Trophoblast cell (in vitro differentiated cells and primary cell): Measurements from ENCODE around the gene CCDC142.

Experiments
- DNase-seq, 2 donors: peaks; one replicate each; pipeline ENCODE4 v3.0.0-alpha.2; 2016
- H2AFZ ChIP-seq: 2 replicates; pipeline ENCODE4 v1.6.1; 2013; ENCODE audit warnings: low read length, moderate library complexity, mild to moderate bottlenecking; ENCODE audit not compliant: insufficient read depth, poor library complexity
- H2AK5ac ChIP-seq: 2 replicates; pipeline ENCODE4 v1.6.1; 2013; ENCODE audit warnings: mild to moderate bottlenecking, low read length
- H2BK120ac ChIP-seq: 2 replicates; pipeline ENCODE4 v1.6.1; 2013; ENCODE audit warnings: low read length, mild to moderate bottlenecking, moderate library complexity; ENCODE audit not compliant: insufficient read depth, poor library complexity
- H2BK12ac ChIP-seq: 2 replicates; pipeline ENCODE4 v1.6.1; 2013; ENCODE audit warnings: mild to moderate bottlenecking, low read length, moderate library complexity
- H2BK5ac ChIP-seq: 2 replicates; pipeline ENCODE4 v1.6.1; 2013; ENCODE audit warnings: low read length, low read depth, moderate library complexity, mild to moderate bottlenecking; ENCODE audit not compliant: poor library complexity
- H3K14ac ChIP-seq: 2 replicates; pipeline ENCODE4 v1.6.1; 2013; ENCODE audit warnings: mild to moderate bottlenecking, low read length
- H3K18ac ChIP-seq: 2 replicates; pipeline ENCODE4 v1.6.1; 2013; ENCODE audit warnings: mild to moderate bottlenecking, low read length
- H3K23ac ChIP-seq: 2 replicates; pipeline ENCODE4 v1.6.1; 2013; ENCODE audit warnings: low read length
- H3K27ac ChIP-seq: 2 replicates; pipeline ENCODE4 v1.5.1; 2013; ENCODE audit warnings: low read depth, mild to moderate bottlenecking, inconsistent platforms, low read length, moderate library complexity
- H3K27me3 ChIP-seq: 2 replicates; pipeline ENCODE4 v1.6.1; 2013; ENCODE audit warnings: inconsistent platforms, mild to moderate bottlenecking, low read length, moderate library complexity; ENCODE audit not compliant: insufficient read depth
- H3K36me3 ChIP-seq, 2 experiments: 1 replicate in 1 of 2; 2 replicates in 1 of 2; pipeline ENCODE4 v1.6.1; 2013; ENCODE audit warnings: low read length in 2 of 2, mild to moderate bottlenecking in 2 of 2, moderate library complexity in 1 of 2; ENCODE audit not compliant: insufficient read depth in 2 of 2, control insufficient read depth in 1 of 2
- H3K4ac ChIP-seq: 2 replicates; pipeline ENCODE4 v1.6.1; 2013; ENCODE audit warnings: low read depth, mild to moderate bottlenecking, low read length, moderate library complexity
- H3K4me1 ChIP-seq, 2 experiments: 1 replicate in 1 of 2; 2 replicates in 1 of 2; pipeline ENCODE4 v1.6.1; 2013; ENCODE audit warnings: low read length in 2 of 2, mild to moderate bottlenecking in 2 of 2, moderate library complexity in 1 of 2; ENCODE audit not compliant: insufficient read depth in 2 of 2, control insufficient read depth in 1 of 2
- H3K4me2 ChIP-seq: 2 replicates; pipeline ENCODE4 v1.6.1; 2013; ENCODE audit warnings: inconsistent platforms, mild to moderate bottlenecking, low read length, moderate library complexity
- H3K4me3 ChIP-seq: 2 replicates; pipeline ENCODE4 v1.5.1; 2013; ENCODE audit warnings: mild to moderate bottlenecking, low read depth, low read length, inconsistent platforms
- H3K79me1 ChIP-seq: one replicate; pipeline ENCODE4 v1.6.1; 2013; ENCODE audit warnings: low read length
- H3K79me2 ChIP-seq: 2 replicates; pipeline ENCODE4 v1.6.1; 2013; ENCODE audit warnings: low read length, mild to moderate bottlenecking; ENCODE audit not compliant: control insufficient read depth, insufficient read depth, poor library complexity
- H3K9ac ChIP-seq: 2 replicates; pipeline ENCODE4 v1.6.1; 2013; ENCODE audit warnings: mild to moderate bottlenecking, low read length
- H3K9me3 ChIP-seq: 2 replicates; pipeline ENCODE4 v1.6.1; 2013; ENCODE audit warnings: low read depth, mild to moderate bottlenecking, control low read depth, inconsistent platforms, low read length; ENCODE audit not compliant: insufficient read depth
- H4K12ac ChIP-seq: 2 replicates; pipeline ENCODE4 v1.6.1; 2013; ENCODE audit warnings: low read depth, mild to moderate bottlenecking, low read length, moderate library complexity
- H4K8ac ChIP-seq: 2 replicates; pipeline ENCODE4 v1.6.1; 2013; ENCODE audit warnings: low read depth, mild to moderate bottlenecking, low read length, moderate library complexity
- H4K91ac ChIP-seq: one replicate; pipeline ENCODE4 v1.6.1; 2013; ENCODE audit warnings: low read depth, mild to moderate bottlenecking, low read length, moderate library complexity
- WGBS: extraction: QIAGEN DNeasy Blood & Tissue Kit; methylation state at CpG from one replicate; pipeline ENCODE4 v1.1.7; 2013; ENCODE audit warnings: missing lambda C conversion rate; ENCODE audit not compliant: insufficient read length, insufficient coverage; ENCODE audit errors: extremely low coverage; 5-methylcytosine and 5-hydroxymethylcytosine counted together

CCDC142 gene

GRCh38 chr2:74441170-74441689, 41.6 kb downstream of the CCDC142 start:
- H4K8ac ChIP-seq, result peak overlapping the region; percentile 78
- H4K12ac ChIP-seq, result peak overlapping the region; percentile 85
- no peak overlapping the region for H2BK12ac ChIP-seq
- peak overlapping the region; percentile 79 for H3K14ac ChIP-seq
- H2BK5ac ChIP-seq, result peak overlapping the region; percentile 86
- H3K27ac ChIP-seq, result peak overlapping the region; percentile 94
- peak overlapping the region; percentile 67 for H2AK5ac ChIP-seq
- H3K4me2 ChIP-seq, result peak overlapping the region; percentile 78
- peaks cover 26% of the 10 kb centered on the region for H3K79me1 ChIP-seq
- no peaks in the 10 kb centered on the region for H3K27me3 ChIP-seq
- peak overlapping the region; percentile 50 for H3K4ac ChIP-seq
- DNase-seq, result no peak
- peak overlapping the region; percentile 87 for H2AFZ ChIP-seq
- H3K36me3 ChIP-seq, result peaks cover 11 to 14% of the 10 kb centered on the region in 2 experiments
- H2BK120ac ChIP-seq, result peak overlapping the region; percentile 45
- H3K18ac ChIP-seq, result peak overlapping the region; percentile 64
- no CpG with 5 or more reads among the region's 33 CpGs for WGBS
- no peaks in the 10 kb centered on the region for H3K9me3 ChIP-seq
- H3K23ac ChIP-seq, result no peak overlapping the region
- peak overlapping the region; percentile 81 for H3K9ac ChIP-seq
- peaks cover 36% of the 10 kb centered on the region for H3K79me2 ChIP-seq
- H3K4me1 ChIP-seq, result peaks cover 14 to 17% of the 10 kb centered on the region in 2 experiments
- H3K4me3 ChIP-seq, result peak overlapping the region; percentile 84
- H4K91ac ChIP-seq, result peak overlapping the region; percentile 80

GRCh38 chr2:74440378-74441169, 42.2 kb downstream of the CCDC142 start:
- DNase-seq, result peak; percentile 64 to 65
- Histone ChIP-seq H3K23ac (no peak overlapping the region), H3K36me3 (peaks cover 18 to 19% of the 10 kb centered on the region in 2 experiments), H3K79me2 (peaks cover 40% of the 10 kb centered on the region), H3K9me3 (no peaks in the 10 kb centered on the region), H2AK5ac (peak overlapping the region; percentile 82), H3K4ac (peak overlapping the region; percentile 84), H4K12ac (peak overlapping the region; percentile 75), H2BK12ac (no peak overlapping the region), H4K8ac (peak overlapping the region; percentile 86), H4K91ac (peak overlapping the region; percentile 95), H2AFZ (peak overlapping the region; percentile 48), H3K9ac (peak overlapping the region; percentile 90), H3K4me2 (peak overlapping the region; percentile 78), H3K14ac (peak overlapping the region; percentile 91), H2BK5ac (peak overlapping the region; percentile 86), H3K27me3 (no peaks in the 10 kb centered on the region), H3K4me3 (peak overlapping the region; percentile 84), H3K4me1 (peaks cover 14 to 17% of the 10 kb centered on the region in 2 experiments), H3K79me1 (peaks cover 26% of the 10 kb centered on the region), H3K18ac (peak overlapping the region; percentile 83), H3K27ac (peak overlapping the region; percentile 94), H2BK120ac (peak overlapping the region; percentile 73)
- WGBS, result no CpG with 5 or more reads among the region's 45 CpGs

GRCh38 chr2:74439803-74440377, 42.9 kb downstream of the CCDC142 start:
- Histone ChIP-seq H4K12ac (peak overlapping the region; percentile 75), H3K79me2 (peaks cover 40% of the 10 kb centered on the region), H3K79me1 (peaks cover 26% of the 10 kb centered on the region), H2BK5ac (peak overlapping the region; percentile 83), H3K4me3 (peak overlapping the region; percentile 72), H3K4me2 (peak overlapping the region; percentile 78), H3K14ac (peak overlapping the region; percentile 91), H4K8ac (peak overlapping the region; percentile 86), H2BK120ac (peak overlapping the region; percentile 73), H4K91ac (peak overlapping the region; percentile 95), H3K4me1 (peaks cover 14 to 17% of the 10 kb centered on the region in 2 experiments), H2BK12ac (peak overlapping the region; percentile 15), H3K36me3 (peaks cover 19 to 25% of the 10 kb centered on the region in 2 experiments), H3K23ac (no peak overlapping the region), H3K18ac (peak overlapping the region; percentile 83), H3K9me3 (no peaks in the 10 kb centered on the region), H3K9ac (peak overlapping the region; percentile 90), H3K4ac (peak overlapping the region; percentile 84), H3K27me3 (no peaks in the 10 kb centered on the region), H2AFZ (peak overlapping the region; percentile 48), H2AK5ac (peak overlapping the region; percentile 82), H3K27ac (peak overlapping the region; percentile 94)
- DNase-seq, result no peak
- no CpG with 5 or more reads among the region's 14 CpGs for WGBS

- Histone ChIP-seq H3K4me1 (peaks cover 14 to 17% of the 10 kb centered on the region in 2 experiments), H2BK120ac (no peak overlapping the region), H4K12ac (no peak overlapping the region), H3K4me3 (peak overlapping the region; percentile 72), H3K27ac (no peak overlapping the region), H2BK12ac (no peak overlapping the region), H3K27me3 (no peaks in the 10 kb centered on the region), H3K36me3 (peaks cover 21 to 27% of the 10 kb centered on the region in 2 experiments), H2AFZ (no peak overlapping the region), H3K14ac (peak overlapping the region; percentile 91), H3K9me3 (no peaks in the 10 kb centered on the region), H3K4ac (peak overlapping the region; percentile 84), H4K91ac (peak overlapping the region; percentile 95), H3K9ac (peak overlapping the region; percentile 90), H4K8ac (no peak overlapping the region), H2BK5ac (peak overlapping the region; percentile 83), H3K79me1 (peaks cover 26% of the 10 kb centered on the region), H3K23ac (no peak overlapping the region), H3K4me2 (peak overlapping the region; percentile 78), H3K79me2 (peaks cover 40% of the 10 kb centered on the region), H2AK5ac (peak overlapping the region; percentile 82), H3K18ac (no peak overlapping the region)
- no CpG with 5 or more reads among the region's 3 CpGs for WGBS
- no peak for DNase-seq
Observed at GRCh38 chr2:74439373-74439772, 43.4 kb downstream of the CCDC142 start.
